Glomerular visceral epithelial cell (primary cell): ENCODE measurements around the gene TPSD1.
"Not testable (repeated sequence)": the region's sequence is repeated elsewhere in the genome, so short reads cannot be mapped to it uniquely, and the experiment has no call there.

Experiments
- DNase-seq: peaks from one replicate; pipeline ENCODE4 v3.0.0-alpha.2; 2016; ENCODE audit errors: extremely low spot score

The TPSD1 gene

GRCh38 chr16:1255276-1256122, at the start of gene TPSD1:
TPSD1 (plus strand) TSS chr16:1256069; CDS start chr16:1256281, 212 bp downstream.
- not testable (repeated sequence) for DNase-seq

- DNase-seq = no peak
Measured at GRCh38 chr16:1206326-1206725, 49.5 kb upstream of the TPSD1 start.

- DNase-seq = no peak
Measured at GRCh38 chr16:1206786-1207185, 49.1 kb upstream of the TPSD1 start.

GRCh38 chr16:1208239-1208830, 47.5 kb upstream of the TPSD1 start:
- no peak for DNase-seq

GRCh38 chr16:1209081-1209480, 46.8 kb upstream of the TPSD1 start:
- DNase-seq = no peak

GRCh38 chr16:1210461-1210860, 45.4 kb upstream of the TPSD1 start:
- DNase-seq = no peak

GRCh38 chr16:1211451-1212268, 44.2 kb upstream of the TPSD1 start:
- DNase-seq = no peak

GRCh38 chr16:1212616-1213194, 43.2 kb upstream of the TPSD1 start:
- no peak for DNase-seq

- no peak for DNase-seq
Measured at GRCh38 chr16:1213231-1213630, 42.6 kb upstream of the TPSD1 start.

- DNase-seq = no peak
Measured at GRCh38 chr16:1213796-1214372, 42.0 kb upstream of the TPSD1 start.

GRCh38 chr16:1214719-1215118, 41.1 kb upstream of the TPSD1 start:
- no peak for DNase-seq

GRCh38 chr16:1215574-1216295, 40.1 kb upstream of the TPSD1 start:
- DNase-seq = no peak

GRCh38 chr16:1216296-1216619, 39.6 kb upstream of the TPSD1 start:
- DNase-seq = no peak

- DNase-seq = no peak
Measured at GRCh38 chr16:1216681-1217400, 39.0 kb upstream of the TPSD1 start.

- DNase-seq = no peak
Measured at GRCh38 chr16:1217526-1217925, 38.3 kb upstream of the TPSD1 start.

- DNase-seq = no peak
Measured at GRCh38 chr16:1218061-1218929, 37.6 kb upstream of the TPSD1 start.

- DNase-seq = no peak
Measured at GRCh38 chr16:1218930-1219611, 36.8 kb upstream of the TPSD1 start.

- no peak for DNase-seq
Measured at GRCh38 chr16:1220098-1220728, 35.7 kb upstream of the TPSD1 start.
